HG03521 (cell line): ENCODE data around the gene DHX35.
"Not testable (repeated sequence)": the region's sequence is repeated elsewhere in the genome, so short reads cannot be mapped to it uniquely, and the experiment has no call there.

Source experiments
- ATAC-seq: cut with Tn5 transposase; IDR thresholded peaks from one replicate; pipeline ENCODE4 v1.9.1; 2021; ENCODE audit warnings: mild to moderate bottlenecking, moderate library complexity; ENCODE audit not compliant: unreplicated experiment

DHX35 gene

DNA sequence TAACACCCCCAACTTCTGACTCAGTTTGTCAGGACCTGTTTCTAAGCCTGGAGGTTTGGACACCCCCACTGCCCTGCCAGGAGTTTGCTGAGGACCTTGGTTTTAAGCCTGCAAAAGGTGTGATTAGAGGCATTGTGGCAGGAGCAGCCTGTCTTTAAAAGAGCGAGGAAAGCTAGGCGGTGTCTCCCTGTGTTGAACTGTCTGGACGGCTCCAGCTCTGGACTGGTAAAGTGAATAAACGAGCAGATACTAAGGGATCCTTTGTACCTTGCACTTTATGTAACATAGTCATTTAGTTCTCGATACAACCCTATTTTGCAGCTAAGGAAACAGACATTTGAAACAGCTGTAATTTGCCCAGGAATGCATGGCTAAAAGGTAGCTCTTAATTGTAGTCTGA is 21.5 kb upstream of the DHX35 start:
- no peak for ATAC-seq

DNA sequence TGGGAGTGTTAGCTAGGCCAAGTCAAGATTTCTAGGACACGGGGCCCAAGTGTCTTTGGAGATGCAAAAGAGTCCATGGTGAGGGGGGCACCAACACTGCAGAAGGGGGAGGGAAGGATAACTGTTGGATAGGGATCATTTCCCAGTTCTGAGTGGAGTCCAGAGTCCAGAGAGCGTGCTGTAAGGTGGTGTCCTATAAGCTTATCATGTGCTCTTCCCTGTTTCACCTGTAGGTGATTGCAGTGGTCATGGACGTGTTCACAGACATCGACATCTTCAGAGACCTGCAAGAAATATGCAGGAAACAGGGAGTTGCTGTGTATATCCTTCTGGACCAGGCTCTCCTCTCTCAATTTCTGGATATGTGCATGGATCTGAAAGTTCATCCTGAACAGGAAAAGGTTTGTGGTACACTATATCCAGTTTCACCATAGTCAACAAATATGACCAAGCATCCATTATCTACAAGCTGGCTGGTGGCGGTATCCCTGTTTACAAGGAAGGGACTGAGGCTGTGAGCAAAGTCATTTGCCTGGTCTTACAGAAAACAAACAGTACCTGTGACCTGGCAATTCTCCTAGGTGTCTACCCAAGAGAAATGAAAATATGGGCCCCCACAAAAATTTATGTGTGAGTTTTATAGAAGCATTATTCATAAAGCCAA is 20.3 kb upstream of the DHX35 start:
- ATAC-seq = no peak

DNA sequence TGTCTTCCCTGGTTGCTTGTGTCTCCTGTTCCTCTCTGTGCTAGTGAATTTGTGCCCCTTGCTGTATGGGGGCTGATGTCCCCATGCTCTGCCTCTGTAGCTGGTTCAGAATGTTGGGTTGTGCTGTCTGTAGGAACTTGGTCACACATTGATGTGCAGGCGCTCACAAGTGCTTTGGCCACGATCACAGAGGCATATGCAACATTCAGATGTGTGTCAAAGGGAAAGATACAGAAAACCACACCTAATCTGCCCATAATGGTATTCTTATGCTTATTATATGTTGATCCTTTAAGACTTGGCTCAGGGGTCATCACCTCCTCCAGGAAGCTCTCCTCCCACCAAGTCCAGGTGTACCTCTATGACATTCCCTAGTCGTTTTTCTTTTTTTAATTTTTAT is 17.1 kb upstream of the DHX35 start:
- ATAC-seq = no peak

DNA sequence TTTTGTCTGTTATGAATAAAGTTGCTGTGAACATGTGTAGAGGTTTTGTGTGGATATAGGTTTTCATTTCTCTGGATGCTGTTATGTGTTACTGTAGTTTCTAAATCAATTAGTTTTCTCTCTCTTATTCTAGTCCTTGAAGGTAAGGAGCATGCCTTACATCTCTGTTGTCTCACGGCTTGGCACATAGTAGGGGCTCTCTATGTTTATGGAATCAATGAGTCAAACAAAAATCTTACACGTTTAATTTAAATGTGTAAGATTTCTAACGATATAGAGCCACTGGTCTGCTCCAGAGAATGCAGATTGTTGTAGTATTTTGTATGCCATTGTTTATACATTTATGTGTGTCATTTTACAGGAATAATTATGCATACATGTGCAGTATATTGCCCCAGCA is 15.3 kb upstream of the DHX35 start:
- ATAC-seq = no peak

DNA sequence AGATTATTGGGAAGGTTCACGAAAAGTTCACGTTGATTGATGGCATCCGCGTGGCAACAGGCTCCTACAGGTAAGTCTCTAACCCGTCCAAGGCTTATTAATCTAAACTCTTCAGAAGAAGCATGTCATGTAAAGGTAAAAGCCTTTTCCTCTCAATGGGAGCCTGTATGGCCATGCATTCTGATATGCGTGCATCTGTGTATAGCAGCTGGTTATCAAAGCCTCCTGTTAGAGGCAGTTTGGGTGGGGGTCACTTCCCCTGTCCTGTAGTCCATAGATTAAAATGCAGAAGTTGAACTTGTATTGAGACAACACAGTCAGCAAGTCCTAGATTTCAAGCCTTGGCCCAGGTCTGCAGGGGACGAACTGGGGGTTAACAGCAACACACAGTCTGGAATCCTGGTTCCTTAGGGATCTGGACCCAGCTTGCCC is 14.2 kb upstream of the DHX35 start:
- ATAC-seq = no peak

DNA sequence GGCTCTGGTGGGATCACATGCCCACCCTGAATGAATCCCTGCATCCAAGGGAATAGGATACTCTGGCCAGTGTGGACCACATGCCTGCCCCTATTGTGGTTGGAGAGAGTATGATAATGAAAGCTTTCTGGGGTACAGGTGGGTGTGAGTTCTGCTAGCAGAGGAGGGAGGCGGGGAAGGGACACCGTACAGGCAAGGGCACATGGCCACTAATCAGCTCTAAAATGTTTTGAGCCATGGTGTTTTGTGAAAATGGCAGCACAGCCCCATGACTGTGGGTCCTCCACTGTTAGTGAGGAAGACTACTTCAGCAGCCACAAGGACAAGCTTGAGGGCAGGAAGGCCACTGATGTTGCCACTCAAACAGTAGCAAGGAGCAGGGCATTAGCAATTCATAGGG is 11.9 kb upstream of the DHX35 start:
- no peak for ATAC-seq

DNA sequence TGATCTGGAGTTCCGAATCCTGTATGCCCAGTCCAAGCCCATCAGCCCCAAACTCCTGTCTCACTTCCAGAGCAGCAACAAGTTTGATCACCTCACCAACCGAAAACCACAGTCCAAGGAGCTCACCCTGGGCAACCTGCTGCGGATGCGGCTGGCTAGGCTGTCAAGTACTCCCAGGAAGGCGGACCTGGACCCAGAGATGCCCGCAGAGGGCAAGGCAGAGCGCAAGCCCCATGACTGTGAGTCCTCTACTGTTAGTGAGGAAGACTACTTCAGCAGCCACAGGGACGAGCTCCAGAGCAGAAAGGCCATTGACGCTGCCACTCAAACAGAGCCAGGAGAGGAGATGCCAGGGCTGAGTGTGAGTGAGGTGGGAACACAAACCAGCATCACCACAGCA is 10.5 kb upstream of the DHX35 start:
- no peak for ATAC-seq

DNA sequence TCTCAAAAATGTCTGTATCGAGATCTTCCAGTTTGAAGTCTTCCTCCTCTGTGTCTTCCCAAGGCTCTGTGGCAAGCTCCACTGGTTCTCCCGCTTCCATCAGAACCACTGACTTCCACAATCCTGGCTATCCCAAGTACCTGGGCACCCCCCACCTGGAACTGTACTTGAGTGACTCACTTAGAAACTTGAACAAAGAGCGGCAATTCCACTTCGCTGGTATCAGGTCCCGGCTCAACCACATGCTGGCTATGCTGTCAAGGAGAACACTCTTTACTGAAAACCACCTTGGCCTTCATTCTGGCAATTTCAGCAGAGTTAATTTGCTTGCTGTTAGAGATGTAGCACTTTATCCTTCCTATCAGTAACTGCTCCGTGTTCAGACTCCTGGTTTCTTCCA is 10.0 kb upstream of the DHX35 start:
- ATAC-seq = no peak

DNA sequence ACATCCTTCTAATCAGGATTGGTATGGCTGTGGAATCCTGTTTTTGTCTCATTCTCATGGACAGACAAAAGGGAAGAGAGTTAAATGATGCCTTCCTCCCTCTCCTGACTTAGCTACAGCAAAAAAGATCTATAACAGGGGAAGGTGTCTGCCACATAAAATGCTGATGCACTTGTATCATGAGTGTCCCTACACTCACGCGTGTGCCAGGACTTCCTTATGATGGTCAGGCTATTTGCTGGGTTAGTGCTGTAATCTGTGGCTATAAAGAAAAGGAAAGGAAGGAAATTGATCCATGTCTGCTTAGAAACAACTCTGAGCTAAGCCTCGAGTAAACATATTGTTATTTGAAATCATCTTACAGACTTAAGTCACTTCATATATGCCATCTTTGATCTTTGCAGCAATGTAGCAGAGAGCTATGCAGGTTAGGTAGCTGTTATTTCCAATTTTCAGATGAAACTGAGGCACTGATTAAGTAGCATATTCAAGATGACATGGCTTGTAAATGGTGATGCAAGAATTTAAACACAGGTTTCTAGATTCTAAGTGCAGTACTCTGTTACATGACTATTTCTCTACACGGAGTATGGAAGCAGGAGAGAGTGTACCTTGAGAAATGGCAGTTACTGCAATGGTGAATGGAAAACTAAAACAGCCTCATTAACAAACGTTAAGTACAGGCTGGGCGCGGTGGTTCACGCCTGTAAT is 8.4 kb upstream of the DHX35 start:
- ATAC-seq = no peak

DNA sequence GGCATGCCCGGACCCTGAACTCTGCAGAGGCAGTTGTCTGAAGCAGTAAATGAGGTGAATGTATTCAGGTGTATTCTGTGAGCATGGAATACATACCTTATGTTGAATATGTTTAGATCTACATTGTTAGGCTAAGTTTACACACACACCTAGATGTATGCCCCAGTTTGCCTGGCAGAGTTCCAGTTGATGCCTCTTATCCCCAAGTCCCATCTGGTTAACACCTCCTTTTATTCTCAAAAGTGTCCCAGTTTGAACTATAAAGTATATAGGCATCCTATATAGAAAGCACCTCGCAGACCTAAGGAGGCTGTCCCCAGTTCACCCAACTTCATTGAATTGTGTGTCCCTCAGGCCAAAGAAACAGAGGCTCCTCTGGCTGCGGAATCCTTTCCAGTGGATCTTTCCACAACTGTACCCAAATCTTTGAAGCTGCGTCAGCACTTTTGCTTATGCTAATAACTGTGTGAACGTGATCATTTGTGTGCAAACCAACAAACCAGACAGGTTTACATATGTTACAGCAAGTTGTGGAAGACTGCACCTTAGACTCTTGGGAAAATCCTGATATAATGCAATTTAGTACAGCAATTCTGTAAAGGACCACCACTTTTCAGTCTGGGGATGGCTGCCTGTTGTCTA is 4.8 kb upstream of the DHX35 start:
- no peak for ATAC-seq

DNA sequence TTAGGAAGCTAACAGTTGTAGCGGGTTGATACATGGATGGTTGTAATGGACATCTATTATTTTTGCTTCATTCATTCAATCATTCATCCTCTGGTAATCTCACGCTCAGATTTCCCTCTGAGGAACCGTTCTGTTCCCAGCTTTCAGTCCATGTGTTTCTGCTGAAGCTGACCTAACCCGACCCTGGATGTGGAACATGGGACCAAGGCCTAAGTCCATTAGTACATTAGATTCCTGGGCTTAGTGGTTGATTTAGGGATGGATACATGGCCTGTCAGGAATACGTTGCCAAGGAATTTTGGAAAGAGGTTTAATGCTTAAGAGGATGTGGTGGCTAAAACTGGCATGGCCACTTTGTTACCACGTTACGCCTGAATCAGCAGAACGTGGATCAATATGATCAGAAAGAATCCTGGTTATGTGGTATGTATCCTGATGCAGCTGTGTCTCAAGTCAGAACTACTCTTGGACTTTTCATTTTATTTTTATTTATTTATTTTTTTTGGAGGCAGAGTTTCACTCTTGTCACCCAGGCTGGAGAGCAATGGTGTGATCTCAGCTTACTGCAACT is 4.1 kb upstream of the DHX35 start:
- no peak for ATAC-seq

DNA sequence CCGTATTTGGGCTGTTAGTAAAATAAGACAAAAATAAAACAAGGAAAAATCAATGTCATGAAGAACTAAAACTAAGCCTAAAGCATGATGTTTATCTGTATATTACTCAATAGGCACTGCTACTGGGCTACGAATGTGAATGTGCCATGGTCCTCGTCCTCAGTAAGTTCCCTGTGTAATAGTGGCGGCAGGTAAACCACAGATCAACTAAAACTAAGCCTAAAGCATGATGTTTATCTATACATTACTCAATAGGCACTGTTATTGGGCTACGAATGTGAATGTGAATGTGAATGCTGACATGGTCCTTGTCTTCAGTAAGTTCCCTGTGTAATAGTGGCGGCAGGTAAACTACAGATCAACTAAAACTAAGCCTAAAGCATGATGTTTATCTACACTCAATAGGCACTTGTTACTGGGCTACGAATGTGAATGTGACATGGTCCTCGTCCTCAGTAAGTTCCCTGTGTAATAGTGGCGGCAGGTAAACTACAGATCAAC is 1.9 kb upstream of the DHX35 start:
- ATAC-seq = not testable (repeated sequence)

DNA sequence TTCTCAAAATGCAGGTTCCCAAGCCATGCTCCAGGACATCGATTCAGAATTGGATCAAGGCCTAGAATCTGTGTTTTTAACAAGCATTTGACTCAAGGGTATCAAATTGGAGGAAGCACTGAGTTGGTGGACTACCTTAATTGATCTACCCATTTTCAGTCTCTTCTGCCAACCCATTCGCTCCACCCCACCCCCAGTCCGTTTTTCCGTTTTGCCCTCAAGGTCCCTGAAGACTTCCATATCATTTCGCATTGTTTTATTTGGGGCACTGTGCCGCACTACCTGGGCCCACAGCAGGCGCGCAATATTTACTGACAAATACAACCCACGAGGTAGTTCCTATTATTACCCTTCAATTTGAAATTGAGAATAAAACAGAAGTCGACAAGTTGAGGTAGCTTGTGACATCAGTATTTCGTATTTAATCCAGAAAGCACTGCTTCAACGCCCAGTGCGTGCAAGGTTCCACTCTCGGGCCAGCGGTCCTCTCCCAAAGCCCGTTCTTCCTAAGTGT is 557 bp upstream of the DHX35 start:
- no peak for ATAC-seq

DNA sequence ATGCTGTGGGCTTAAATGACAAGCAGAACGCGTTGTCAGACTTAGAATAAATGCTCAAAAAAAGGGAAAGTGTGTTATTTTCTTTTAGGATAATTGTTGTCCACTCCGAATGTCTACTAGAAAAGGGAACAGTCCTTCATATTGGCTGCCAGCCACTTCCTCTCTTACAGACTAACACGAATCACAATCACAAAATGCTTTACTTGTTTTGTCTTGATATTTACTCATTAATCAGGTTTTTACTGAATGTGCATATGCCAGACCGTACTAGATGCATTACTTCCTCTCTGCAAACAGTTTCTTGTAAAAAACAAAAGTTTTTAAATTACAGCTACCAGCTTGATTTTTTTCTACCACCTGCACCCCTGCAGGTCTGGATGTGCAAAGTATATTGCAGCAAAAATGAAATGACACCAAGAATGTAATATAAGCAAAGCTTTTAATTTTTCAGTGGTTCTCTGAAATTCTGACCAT is 821 bp downstream of the DHX35 start:
- no peak for ATAC-seq

DNA sequence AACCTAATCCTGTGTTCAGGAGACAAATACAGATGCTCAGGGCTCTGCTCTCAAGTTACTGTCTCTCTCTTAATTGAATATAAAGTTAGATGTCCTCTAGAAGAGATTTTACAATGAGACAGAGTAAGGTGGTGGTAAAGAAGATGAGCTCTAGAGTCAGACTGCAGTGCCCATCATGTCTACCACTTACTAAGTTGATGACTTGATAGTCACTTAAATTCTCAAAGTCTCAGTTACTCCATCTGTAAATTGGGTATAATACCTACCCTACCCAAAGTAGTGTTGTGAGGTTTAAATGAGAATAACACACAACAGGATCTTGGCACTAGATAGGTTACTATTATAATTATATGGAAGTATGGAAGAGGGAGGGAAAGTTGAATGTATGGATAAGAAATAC is 1.6 kb downstream of the DHX35 start:
- no peak for ATAC-seq

DNA sequence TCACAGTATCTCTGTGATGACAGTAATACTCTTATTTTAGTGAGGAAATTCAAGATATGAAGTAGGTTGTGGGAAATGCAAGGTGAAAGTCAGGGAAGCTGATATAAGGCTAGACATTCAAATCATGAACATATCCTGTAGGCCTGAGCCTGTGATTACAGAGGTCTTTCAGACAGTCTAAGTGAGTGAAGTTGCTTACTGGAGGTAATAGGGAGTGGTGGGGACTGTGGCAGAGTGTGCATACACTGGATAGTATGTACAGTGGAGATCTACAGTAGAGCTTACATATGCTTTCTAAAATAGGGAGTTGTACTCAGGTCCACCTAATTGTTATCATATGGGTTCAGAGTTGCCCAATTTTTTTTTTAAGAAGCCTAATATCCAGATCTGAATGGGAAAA is 3.1 kb downstream of the DHX35 start:
- no peak for ATAC-seq

DNA sequence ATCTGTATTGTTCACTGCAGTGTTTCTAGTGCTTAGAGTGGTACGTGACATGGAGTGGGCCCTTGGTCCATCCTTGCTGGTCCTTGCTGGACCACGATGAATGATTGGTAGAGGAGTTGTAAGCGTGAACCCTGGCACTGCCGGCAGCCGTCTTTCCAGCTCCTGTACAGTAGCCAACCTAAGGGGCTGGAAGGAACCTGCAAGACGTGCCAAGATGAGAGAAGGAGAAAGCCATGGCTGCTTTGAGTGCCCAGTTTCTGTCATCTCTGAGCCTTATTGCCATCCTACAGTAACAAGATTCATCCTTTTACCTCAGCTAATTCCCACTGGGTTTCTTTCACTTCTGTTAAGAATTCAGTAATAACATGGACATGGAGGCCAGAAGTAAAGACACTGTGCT is 5.9 kb downstream of the DHX35 start:
- ATAC-seq = no peak

DNA sequence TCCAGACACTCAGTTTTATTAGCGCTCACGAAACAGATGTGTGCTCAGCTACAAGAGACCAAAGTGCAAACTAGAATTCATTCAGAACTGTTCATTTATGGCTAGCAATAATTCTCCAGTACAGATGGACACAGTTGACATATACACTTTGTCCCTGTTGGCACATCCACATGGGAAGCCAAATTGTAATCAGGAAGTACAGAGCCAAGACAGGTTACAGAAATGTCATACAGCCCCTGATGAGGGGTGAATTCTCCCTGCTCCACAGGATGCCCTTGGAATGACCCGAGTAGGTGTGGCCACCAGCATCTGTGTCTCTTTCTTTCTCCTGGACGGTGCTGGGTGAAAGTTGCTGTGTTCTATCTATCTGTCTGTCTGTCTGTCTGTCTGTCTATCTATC is 7.6 kb downstream of the DHX35 start:
- no peak for ATAC-seq

DNA sequence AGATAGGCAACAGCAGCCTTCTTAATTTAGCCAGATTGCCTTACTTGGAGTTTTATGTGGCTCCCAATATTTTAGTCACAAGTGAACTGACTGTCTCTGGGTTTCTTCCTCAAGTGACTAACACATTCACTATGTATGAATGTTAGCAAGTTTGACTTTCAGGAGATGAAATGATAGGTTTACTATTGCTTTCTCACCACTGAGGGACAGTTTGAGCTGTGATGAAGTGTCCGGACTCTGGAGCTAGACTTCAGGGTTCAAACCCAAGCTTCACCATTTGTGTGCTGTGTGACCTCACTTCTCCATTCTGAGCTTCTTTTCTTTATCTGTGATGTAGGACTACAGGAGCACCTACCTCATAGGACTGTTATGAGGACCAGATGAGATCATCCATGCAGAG is 8.2 kb downstream of the DHX35 start:
- no peak for ATAC-seq

DNA sequence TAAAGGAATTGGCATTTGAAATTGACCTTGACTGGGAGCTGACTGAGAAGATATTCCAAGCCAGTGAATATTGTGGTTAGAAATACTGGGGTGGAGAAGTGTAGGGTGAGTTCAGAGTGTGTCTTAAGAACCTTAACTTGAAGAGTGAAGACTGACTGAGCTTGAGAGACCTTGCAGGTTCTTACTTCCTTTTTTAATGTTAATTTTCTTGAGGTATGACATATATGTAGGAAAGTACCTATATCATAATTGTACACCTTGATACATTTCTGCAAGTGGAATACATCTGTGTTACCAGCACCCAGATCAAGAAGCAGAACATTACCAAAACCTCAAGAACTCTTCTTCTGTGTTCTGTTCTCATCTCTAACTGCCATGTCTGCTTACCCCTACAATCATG is 11.0 kb downstream of the DHX35 start:
- ATAC-seq = no peak

DNA sequence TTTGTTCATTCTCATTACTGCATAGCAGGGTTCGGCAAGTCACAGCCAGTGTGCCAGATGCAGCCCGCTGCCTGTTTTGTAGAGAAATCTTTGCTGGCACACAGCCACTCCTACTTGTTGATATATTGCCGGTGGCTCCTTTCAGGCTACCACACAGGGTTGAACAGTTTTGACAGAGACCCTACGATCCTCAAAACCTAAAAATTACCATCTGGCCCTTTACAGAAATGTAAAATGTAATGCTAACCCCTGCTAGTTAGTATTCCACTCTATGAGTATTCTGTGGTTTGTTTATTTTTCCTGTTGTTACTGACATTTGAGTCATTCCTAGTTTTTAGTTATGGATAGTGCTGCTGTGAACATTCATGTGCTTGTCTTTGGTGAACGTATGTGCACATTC is 11.5 kb downstream of the DHX35 start:
- ATAC-seq = no peak
